ENCODE results near the gene DRAM1.

The DRAM1 gene

GRCh38 chr12:101940400-101940950, 63.1 kb downstream of the DRAM1 start:
- Histone ChIP-seq H3K4me3 (ENCODE audit: low read depth, low read length) (no peak overlapping the region), H3K27me3 (ENCODE audit: insufficient read depth, low read length) (no peaks in the 10 kb centered on the region), H3K79me2 (ENCODE audit: control insufficient read depth, insufficient read depth, low read length, unreplicated experiment) (no peaks in the 10 kb centered on the region), H3K4me1 (ENCODE audit: control insufficient read depth, insufficient read depth, low read length, unreplicated experiment) (peaks cover 23% of the 10 kb centered on the region), H3K27ac (ENCODE audit: low read depth, low read length) (no peak overlapping the region), H2AFZ (ENCODE audit: low read length, unreplicated experiment) (no peak overlapping the region), H3K36me3 (ENCODE audit: insufficient read depth, low read length) (no peaks in the 10 kb centered on the region)

GRCh38 chr12:101941306-101942249, 64.2 kb downstream of the DRAM1 start:
- H2AFZ ChIP-seq (ENCODE audit: low read length, unreplicated experiment) = peak overlapping the region; percentile 11
- H3K36me3 ChIP-seq (ENCODE audit: insufficient read depth, low read length) = no peaks in the 10 kb centered on the region
- no peak overlapping the region for H3K27ac ChIP-seq (ENCODE audit: low read depth, low read length)
- H3K4me1 ChIP-seq (ENCODE audit: control insufficient read depth, insufficient read depth, low read length, unreplicated experiment) = peaks cover 12% of the 10 kb centered on the region
- H3K4me3 ChIP-seq (ENCODE audit: low read depth, low read length) = no peak overlapping the region
- no peaks in the 10 kb centered on the region for H3K27me3 ChIP-seq (ENCODE audit: insufficient read depth, low read length)
- no peaks in the 10 kb centered on the region for H3K79me2 ChIP-seq (ENCODE audit: control insufficient read depth, insufficient read depth, low read length, unreplicated experiment)

- H3K79me2 ChIP-seq (ENCODE audit: control insufficient read depth, insufficient read depth, low read length, unreplicated experiment) = no peaks in the 10 kb centered on the region
- no peak overlapping the region for H3K4me3 ChIP-seq (ENCODE audit: low read depth, low read length)
Observed at GRCh38 chr12:101942250-101942605, 64.8 kb downstream of the DRAM1 start.

GRCh38 chr12:101945369-101946232, 68.2 kb downstream of the DRAM1 start:
- peaks cover 7% of the 10 kb centered on the region for H3K4me1 ChIP-seq (ENCODE audit: control insufficient read depth, insufficient read depth, low read length, unreplicated experiment)
- H3K4me3 ChIP-seq (ENCODE audit: low read depth, low read length) = no peak overlapping the region
- H3K27me3 ChIP-seq (ENCODE audit: insufficient read depth, low read length) = no peaks in the 10 kb centered on the region
- no peak overlapping the region for H3K27ac ChIP-seq (ENCODE audit: low read depth, low read length)
- no peaks in the 10 kb centered on the region for H3K79me2 ChIP-seq (ENCODE audit: control insufficient read depth, insufficient read depth, low read length, unreplicated experiment)
- no peak overlapping the region for H2AFZ ChIP-seq (ENCODE audit: low read length, unreplicated experiment)
- no peaks in the 10 kb centered on the region for H3K36me3 ChIP-seq (ENCODE audit: insufficient read depth, low read length)

More at GRCh38 chr12:101942250-101942605, 64.8 kb downstream of the DRAM1 start:
- Histone ChIP-seq H2AFZ (ENCODE audit: low read length, unreplicated experiment) (no peak overlapping the region), H3K4me1 (ENCODE audit: control insufficient read depth, insufficient read depth, low read length, unreplicated experiment) (peaks cover 7% of the 10 kb centered on the region), H3K36me3 (ENCODE audit: insufficient read depth, low read length) (no peaks in the 10 kb centered on the region), H3K27ac (ENCODE audit: low read depth, low read length) (no peak overlapping the region), H3K27me3 (ENCODE audit: insufficient read depth, low read length) (no peaks in the 10 kb centered on the region)

- no peaks in the 10 kb centered on the region for H3K79me2 ChIP-seq (ENCODE audit: control insufficient read depth, insufficient read depth, low read length, unreplicated experiment)
- H3K27ac ChIP-seq (ENCODE audit: low read depth, low read length) = no peak overlapping the region
- no peaks in the 10 kb centered on the region for H3K36me3 ChIP-seq (ENCODE audit: insufficient read depth, low read length)
- no peak overlapping the region for H2AFZ ChIP-seq (ENCODE audit: low read length, unreplicated experiment)
- no peak overlapping the region for H3K4me3 ChIP-seq (ENCODE audit: low read depth, low read length)
- no peaks in the 10 kb centered on the region for H3K27me3 ChIP-seq (ENCODE audit: insufficient read depth, low read length)
- peaks cover 4% of the 10 kb centered on the region for H3K4me1 ChIP-seq (ENCODE audit: control insufficient read depth, insufficient read depth, low read length, unreplicated experiment)
Observed at GRCh38 chr12:101946233-101946611, 68.8 kb downstream of the DRAM1 start.

- Histone ChIP-seq H2AFZ (ENCODE audit: low read length, unreplicated experiment) (no peak overlapping the region), H3K27ac (ENCODE audit: low read depth, low read length) (no peak overlapping the region), H3K4me1 (ENCODE audit: control insufficient read depth, insufficient read depth, low read length, unreplicated experiment) (no peaks in the 10 kb centered on the region), H3K36me3 (ENCODE audit: insufficient read depth, low read length) (no peaks in the 10 kb centered on the region), H3K27me3 (ENCODE audit: insufficient read depth, low read length) (no peaks in the 10 kb centered on the region), H3K79me2 (ENCODE audit: control insufficient read depth, insufficient read depth, low read length, unreplicated experiment) (no peaks in the 10 kb centered on the region), H3K4me3 (ENCODE audit: low read depth, low read length) (no peak overlapping the region)
Observed at GRCh38 chr12:101947316-101947715, 69.9 kb downstream of the DRAM1 start.

- no peaks in the 10 kb centered on the region for H3K79me2 ChIP-seq (ENCODE audit: control insufficient read depth, insufficient read depth, low read length, unreplicated experiment)
- no peak overlapping the region for H3K27ac ChIP-seq (ENCODE audit: low read depth, low read length)
- no peaks in the 10 kb centered on the region for H3K27me3 ChIP-seq (ENCODE audit: insufficient read depth, low read length)
- H3K36me3 ChIP-seq (ENCODE audit: insufficient read depth, low read length) = no peaks in the 10 kb centered on the region
- no peak overlapping the region for H3K4me3 ChIP-seq (ENCODE audit: low read depth, low read length)
- no peaks in the 10 kb centered on the region for H3K4me1 ChIP-seq (ENCODE audit: control insufficient read depth, insufficient read depth, low read length, unreplicated experiment)
- H2AFZ ChIP-seq (ENCODE audit: low read length, unreplicated experiment) = no peak overlapping the region
Observed at GRCh38 chr12:101948365-101948764, 71.0 kb downstream of the DRAM1 start.

GRCh38 chr12:101951002-101951670, 73.8 kb downstream of the DRAM1 start:
- H3K4me3 ChIP-seq (ENCODE audit: low read depth, low read length) = no peak overlapping the region
- H3K79me2 ChIP-seq (ENCODE audit: control insufficient read depth, insufficient read depth, low read length, unreplicated experiment) = no peaks in the 10 kb centered on the region
- H2AFZ ChIP-seq (ENCODE audit: low read length, unreplicated experiment) = no peak overlapping the region
- no peaks in the 10 kb centered on the region for H3K4me1 ChIP-seq (ENCODE audit: control insufficient read depth, insufficient read depth, low read length, unreplicated experiment)
- peaks cover 3% of the 10 kb centered on the region; the same call in 1 of the 2 replicates for H3K27me3 ChIP-seq (ENCODE audit: insufficient read depth, low read length)
- no peaks in the 10 kb centered on the region for H3K36me3 ChIP-seq (ENCODE audit: insufficient read depth, low read length)
- H3K27ac ChIP-seq (ENCODE audit: low read depth, low read length) = no peak overlapping the region

- Histone ChIP-seq H3K27me3 (ENCODE audit: insufficient read depth, low read length) (peaks cover 3% of the 10 kb centered on the region; the same call in 1 of the 2 replicates), H3K27ac (ENCODE audit: low read depth, low read length) (no peak overlapping the region), H3K4me1 (ENCODE audit: control insufficient read depth, insufficient read depth, low read length, unreplicated experiment) (no peaks in the 10 kb centered on the region)
Observed at GRCh38 chr12:101954113-101954512, 76.7 kb downstream of the DRAM1 start.

GRCh38 chr12:101954676-101955075, 77.3 kb downstream of the DRAM1 start:
- Histone ChIP-seq H2AFZ (ENCODE audit: low read length, unreplicated experiment) (no peak overlapping the region), H3K27me3 (ENCODE audit: insufficient read depth, low read length) (peaks cover 3% of the 10 kb centered on the region; the same call in 1 of the 2 replicates), H3K79me2 (ENCODE audit: control insufficient read depth, insufficient read depth, low read length, unreplicated experiment) (no peaks in the 10 kb centered on the region), H3K36me3 (ENCODE audit: insufficient read depth, low read length) (no peaks in the 10 kb centered on the region), H3K4me3 (ENCODE audit: low read depth, low read length) (no peak overlapping the region), H3K4me1 (ENCODE audit: control insufficient read depth, insufficient read depth, low read length, unreplicated experiment) (no peaks in the 10 kb centered on the region), H3K27ac (ENCODE audit: low read depth, low read length) (no peak overlapping the region)

More at GRCh38 chr12:101954113-101954512, 76.7 kb downstream of the DRAM1 start:
- Histone ChIP-seq H3K36me3 (ENCODE audit: insufficient read depth, low read length) (no peaks in the 10 kb centered on the region), H3K79me2 (ENCODE audit: control insufficient read depth, insufficient read depth, low read length, unreplicated experiment) (no peaks in the 10 kb centered on the region), H2AFZ (ENCODE audit: low read length, unreplicated experiment) (no peak overlapping the region), H3K4me3 (ENCODE audit: low read depth, low read length) (no peak overlapping the region)

All from ACC112 (cell line).